Activated CD4-positive, CD25-positive, alpha-beta regulatory T cell treated with anti-CD3 and anti-CD28 coated beads, Interleukin-2, amount 50 U/mL, for 16 hours (primary cell): Measurements from ENCODE around the gene SRGAP1.

Experiments
- DNase-seq: peaks from one replicate; pipeline ENCODE4 v3.0.0-alpha.2; 2020; ENCODE audit warnings: low read depth, low spot score

SRGAP1 gene

DNA sequence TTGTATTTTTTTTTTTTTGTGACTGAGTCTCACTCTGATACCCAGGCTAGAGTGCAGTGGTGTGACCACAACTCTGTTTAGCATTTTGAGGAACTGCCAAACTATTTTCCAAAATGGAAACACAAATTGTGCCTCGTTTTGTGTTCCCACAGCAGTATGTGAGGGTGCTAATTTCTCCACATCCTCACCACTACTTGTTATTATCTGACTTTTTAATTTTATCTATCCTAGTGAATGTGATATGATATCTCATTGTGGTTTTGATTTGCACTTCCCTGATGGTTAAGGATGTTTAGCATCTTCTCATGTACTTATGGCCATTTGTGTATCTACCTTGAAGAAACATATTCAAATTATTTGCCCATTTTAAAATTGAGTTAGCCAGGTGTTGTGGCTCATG lies 62.4 kb downstream of the SRGAP1 start:
- DNase-seq: no peak

DNA sequence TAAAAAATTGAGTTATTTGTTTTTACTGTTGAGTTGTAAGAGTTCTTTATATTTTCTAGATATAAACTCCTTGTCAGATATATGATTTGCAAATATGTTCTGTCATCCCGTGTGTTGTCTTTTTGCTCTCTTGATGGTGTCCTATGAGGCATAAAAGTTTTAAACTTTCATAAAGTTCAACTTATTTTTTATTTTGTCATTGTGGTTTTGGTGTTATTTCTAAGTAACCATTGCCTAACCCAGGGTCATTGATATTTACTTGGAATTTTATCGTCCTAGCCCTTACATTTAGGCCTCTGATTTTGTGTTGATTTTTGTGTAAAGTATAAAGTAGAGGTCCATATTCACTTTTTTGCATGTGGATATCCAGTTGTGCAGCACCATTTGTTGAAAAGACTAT lies 63.1 kb downstream of the SRGAP1 start:
- DNase-seq: no peak

DNA sequence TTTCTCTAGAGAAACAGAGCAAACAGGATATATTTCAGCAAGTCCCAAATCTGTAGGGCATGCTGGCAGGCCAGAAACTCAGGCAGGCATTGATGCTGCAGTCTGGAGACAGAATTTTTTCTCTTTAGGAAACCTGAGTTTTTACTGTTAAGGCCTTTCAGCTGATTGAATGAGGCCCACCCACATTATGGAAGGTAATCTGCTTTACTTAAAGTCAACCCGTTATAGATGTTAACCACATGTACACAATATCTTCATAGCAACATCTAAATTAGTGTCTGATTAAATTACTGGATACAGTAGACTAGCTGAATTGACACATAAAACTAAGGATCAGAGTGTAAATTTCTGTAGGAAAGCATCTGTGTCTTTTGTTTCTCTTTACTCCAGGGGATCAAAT lies 65.2 kb downstream of the SRGAP1 start:
- no peak for DNase-seq

DNA sequence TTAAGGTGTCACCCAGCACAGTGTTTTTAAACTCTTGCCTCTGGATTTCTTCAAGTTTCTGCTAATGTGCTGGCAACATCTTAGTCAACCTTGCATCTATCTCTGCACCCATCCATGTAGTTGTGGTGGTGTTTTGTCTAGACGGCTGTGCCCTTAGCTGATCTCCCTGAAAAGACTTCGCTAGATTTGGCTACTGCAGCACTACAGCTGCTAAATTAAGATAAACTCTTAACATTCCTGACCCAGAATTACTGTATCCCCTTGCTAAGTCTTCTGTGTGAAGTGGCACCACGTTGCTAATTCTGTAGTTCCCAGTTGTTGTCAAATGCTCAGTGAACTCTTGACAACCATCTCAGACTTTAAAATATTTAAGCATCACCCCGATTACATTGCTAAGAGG lies 66.8 kb downstream of the SRGAP1 start:
- no peak for DNase-seq

DNA sequence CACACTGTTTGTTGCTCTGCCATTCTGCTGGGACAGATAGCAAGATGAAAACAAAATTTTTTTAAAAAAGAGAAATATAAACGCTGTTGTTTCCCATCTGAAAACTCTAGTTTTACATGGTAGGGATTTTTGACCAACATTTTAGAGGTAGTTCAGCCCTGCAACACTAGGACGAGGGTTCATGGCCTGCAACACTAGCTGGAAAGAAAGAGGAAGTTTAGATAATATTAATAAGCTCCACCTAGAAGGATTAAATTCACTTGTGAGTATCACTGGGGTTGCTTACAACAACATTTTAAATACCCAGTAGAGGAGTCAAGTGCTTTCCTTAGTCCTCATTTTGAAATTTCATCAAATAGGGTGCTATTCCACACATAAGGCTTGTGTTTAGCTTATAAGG lies 68.2 kb downstream of the SRGAP1 start:
- no peak for DNase-seq

DNA sequence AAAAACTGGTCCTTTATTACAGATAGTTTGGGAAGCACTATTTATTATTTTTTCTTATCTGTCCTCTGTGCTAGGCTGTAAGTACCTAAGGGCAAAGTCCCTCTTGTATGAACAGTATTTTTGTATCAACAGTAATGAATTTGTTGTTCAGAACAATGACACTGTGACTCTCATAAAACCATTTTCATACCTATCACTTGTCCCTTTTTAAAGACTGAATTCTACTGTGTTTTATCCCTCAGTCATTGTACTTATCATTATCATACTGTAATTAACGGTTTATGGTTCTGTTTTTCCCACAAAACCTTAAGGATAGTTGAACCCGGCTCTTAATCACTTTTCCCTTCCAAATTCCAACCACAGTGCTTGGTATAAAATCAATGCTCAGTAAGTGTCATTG lies 69.4 kb downstream of the SRGAP1 start:
- no peak for DNase-seq

DNA sequence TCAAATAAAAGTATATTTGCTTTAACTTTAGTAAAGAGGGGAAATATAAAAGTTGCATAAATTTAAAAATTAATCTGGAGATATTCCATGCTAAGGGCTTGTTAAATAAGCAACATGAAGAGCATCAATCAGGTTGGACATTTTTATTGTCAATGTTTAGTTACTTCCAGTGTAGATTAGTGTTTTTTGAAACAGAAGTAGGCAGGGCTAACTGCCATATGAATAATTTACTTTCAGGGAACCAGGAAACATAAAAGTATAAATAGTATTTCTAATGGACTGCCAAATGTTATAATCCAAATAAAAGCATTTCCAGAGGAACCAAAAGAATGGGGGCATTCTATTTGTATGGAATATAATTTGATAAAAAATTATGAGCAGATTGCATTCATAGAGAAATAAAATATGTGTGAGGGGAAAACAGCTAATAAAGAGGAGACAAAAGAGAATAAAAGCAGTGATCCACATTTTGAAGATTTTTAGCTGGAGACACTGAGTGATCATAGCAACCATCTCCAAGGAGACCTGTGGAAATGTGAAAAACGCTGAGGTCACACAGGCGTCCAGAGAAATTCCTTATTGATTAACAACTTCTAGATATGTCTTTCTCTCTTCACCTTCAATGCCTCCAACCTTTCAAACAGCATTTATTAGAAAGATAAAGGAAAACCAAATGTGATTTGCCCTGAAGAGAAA lies 70.8 kb downstream of the SRGAP1 start:
- DNase-seq: no peak

DNA sequence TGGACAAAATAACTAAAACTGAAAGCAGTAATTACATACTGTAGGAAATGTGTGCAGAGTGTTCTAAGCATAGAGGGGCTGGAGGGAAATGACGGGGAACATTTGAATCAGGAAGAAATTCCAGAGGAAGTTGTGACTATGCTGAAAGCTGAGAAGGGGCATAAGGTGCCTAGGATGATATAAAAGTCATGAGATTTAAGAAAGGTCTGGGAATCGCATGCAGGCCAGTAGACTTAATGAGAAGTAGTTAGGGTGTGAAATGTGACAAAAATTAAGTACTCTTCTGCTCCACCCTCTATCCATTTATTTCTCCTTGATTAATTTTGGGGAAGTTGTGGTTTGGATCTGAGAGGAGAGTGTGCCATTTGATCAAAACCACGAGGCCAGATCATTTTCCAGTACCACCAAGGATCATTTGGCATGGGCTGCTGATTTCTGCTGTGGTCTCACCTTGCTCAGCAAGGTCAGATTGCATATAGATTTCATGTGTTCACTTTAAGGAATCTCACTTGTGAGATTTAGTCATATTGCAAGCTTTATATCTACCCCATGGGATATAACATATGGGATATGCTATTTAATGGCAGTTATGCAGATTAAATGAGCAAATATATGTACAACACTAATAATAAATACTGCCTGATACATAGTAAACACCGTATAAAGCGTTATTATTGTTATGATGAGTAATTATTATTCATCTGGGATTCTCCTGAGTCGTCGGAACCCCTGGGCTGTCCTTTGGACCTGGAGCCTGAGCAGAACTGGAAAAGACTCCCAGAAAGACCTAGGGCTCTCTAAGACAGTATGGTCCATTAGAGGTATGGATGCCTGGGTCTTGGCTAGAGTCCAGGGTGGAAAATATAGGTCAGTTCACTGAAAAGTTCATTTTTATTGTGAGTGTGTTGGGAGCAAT lies 72.3 kb downstream of the SRGAP1 start:
- DNase-seq: no peak

DNA sequence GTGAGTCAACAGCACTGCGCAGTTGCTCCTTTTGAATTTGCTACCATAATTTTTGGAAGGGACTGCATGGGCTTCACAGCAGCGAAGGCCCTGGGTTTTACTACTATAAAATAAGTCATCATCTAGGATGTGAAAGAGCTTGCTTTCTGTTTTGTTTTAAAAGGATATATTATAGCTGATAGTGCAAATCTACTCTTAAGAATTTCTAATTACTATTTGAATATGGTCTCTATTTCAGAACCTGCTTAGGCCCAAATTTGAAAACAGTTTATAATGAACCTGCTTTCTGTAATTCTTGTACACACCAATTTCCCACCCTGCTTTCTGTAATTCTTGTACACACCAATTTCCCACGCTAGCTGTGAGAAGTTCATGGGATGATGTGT lies 73.0 kb downstream of the SRGAP1 start:
- DNase-seq: no peak

DNA sequence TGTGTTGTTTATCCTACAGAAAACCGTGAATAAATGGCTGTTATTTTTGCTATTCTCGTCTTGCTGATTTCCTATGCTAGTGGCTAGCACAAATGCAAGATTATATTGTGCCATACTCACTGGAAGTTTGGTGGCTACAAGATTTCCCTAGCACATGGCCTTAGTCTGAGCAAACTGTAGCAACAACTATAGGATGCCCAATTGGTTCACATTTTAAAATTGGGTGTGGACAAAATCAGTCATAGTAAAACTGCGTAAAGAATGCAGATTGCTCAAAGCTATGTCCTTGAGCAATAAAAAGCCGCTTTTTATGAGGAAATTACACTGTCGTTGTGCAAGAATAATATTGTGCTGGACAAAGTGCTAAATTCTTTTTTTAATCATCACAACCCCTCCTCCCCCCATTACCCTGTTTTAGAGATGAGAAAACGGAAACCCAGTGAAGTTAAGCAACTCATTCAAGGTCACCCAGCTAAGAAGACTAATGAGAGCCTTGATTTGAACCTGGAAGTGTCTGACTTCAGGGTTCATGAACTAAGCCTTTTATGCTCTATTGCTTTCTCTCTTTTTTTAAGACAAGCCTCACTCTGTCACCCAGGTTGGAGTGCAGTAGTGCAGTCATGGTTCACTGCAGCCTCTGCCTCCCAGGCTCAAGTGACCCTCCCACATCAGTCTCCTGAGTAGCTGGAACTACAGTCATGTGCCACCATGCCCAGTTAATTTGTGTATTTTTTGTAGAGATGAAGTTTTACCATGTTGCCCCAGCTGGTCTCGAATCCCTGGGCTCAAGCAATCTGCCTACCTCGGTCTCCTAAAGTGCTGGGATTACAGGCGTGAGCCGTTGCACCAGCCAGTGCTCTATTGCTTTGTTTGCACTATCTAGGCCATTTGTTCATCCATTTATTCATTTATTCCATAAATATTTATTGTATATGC lies 73.6 kb downstream of the SRGAP1 start:
- no peak for DNase-seq

DNA sequence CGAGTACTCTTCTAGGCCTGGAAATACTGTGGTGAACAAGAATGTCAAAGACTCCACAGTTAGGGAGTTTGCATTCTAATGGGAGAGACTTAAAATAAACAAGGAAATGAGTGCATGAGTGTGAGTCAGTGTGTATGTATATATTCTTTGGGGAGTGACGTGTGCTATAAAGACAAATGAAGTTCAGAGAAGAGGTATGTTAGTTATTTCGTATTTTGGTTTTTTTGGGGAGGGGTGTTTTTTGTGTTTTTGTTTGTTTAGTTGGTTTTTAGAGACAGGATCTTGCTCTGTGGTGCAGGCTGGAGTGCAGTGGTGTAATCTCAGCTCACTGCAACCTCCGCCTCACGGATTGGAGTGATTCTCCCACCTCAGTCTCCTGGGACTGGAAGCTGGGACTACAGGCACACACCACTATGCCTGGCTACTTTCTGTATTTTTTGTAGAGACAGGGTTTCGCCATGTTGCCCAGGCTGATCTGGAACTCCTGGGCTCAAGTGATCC lies 74.3 kb downstream of the SRGAP1 start:
- DNase-seq: no peak

DNA sequence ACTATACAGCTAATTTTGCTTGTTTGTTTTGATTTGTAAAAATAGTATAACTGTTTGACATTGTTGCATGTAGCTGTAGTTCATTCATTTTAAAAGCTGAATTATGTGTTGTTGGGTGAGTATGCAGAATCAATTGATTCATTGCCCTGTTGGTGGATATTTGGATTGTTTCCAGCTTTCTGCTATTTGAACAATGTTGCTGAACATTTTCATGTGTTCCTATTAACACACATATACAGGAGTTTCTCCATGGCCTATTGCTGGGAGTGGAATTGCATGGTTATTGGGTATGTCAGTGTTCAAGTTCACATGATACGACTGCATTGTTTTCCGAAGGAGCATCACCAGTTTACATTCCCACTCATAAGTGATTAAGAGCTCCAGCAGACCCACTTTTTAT lies 75.3 kb downstream of the SRGAP1 start:
- DNase-seq: no peak

DNA sequence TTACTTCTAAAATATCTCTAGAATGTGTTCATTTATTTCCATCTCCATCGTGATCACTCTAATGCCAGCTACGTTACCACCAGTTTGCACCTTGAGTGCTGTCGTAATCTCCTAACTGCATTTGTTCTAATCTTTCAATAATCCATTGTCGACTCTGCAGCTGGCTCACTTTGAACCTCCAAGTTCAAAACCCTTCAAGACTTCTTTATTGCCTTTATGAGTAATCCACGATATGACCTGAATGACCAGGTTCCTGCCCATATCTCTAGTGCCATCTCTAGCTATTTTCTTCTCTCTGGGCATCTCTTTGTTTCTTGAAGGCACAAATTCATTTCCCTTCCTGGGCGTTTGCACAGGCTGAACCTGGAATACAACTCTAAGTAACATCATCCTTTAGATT lies 76.7 kb downstream of the SRGAP1 start:
- no peak for DNase-seq

DNA sequence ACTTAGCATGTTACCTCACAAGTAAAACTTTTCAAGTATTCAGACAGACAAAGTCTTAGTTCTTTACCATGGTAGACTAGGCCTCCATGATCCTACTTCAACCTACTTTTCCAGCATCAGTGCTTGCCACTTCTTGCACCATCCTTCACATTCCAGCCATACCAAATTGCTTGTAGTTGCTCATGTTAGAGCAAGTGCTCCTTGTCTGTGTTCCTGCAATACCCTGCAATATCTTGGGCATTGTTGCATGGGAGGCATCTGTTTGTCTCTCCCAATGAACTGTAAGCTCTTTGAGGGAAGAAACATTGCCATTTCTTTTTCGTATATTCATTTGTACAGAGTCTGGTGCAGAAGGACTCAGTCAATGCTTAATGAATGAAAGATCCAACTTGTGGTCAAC lies 78.0 kb downstream of the SRGAP1 start:
- no peak for DNase-seq

DNA sequence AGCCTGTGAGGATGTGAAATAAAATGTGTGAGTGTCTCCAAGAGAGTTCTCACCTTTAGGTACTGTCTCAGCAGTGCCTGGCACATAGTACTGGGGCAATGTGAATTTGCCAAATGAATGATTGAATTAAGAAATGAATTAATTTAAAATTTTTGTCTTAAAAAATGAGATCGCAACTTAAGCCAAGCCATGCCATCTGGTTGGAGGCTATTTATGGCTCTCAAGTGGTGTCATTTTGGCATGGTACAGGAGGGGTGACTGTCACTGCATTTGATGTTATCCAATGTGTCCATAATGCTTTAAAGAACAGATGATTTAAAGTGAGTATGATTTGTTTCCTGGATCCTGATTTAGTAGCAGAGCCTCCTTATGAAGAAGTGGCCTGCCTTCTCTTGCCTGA lies 80.3 kb downstream of the SRGAP1 start:
- DNase-seq: no peak

DNA sequence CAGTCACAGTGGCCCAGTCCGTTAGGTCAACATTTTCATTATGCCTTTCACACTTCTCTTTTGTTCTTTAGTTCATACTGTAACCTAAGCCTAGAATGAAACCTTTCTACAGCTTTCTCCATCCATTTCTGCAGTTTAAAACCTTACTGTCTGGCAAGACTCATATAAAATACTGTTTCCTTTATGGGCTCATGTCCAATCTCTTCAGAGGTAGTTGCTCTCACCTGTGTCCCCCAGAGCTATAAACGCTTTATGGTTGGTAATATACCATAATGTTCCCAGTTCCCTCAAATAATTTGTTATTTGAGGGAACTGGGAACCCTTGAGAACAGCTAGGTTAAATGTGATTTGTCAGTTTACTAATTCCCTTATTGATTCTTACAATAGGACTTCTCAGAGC lies 83.0 kb downstream of the SRGAP1 start:
- DNase-seq: no peak

DNA sequence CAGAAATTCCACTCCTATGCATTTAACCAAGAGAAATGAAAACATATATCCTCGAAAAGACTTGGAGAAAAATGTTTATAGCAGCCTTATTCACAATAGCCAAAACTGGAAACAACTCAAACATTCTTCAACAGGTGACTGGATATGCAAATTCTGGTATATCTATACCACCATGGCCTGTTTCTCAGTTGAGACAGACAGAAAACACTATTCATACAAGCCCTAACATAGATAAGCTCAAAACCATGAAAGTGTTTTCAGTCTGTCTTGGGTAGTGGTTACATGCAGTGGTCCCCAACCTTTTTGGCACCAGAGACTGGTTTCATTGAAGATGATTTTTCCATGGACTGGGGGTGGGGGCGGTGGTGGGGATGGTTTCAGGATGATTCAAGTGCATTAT lies 83.8 kb downstream of the SRGAP1 start:
- no peak for DNase-seq

DNA sequence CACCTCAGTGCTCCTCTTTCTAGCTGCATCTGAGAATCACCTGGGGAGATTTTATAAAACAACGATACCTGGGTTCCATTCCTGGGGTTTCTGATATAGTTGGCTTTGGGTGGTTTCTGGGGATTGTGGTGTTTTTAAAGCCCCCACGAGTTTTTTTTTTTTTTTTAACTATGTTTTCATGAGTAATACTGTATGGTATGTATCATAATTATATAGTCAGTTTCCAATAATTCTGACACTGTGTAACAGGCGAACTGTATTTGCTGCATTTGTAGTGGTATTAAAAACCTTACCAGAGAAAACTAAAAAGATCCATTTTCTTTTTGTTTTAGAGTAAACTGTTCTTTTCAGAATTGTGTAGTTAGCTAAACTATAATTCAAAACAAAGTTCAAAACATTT lies 84.9 kb downstream of the SRGAP1 start:
- no peak for DNase-seq

DNA sequence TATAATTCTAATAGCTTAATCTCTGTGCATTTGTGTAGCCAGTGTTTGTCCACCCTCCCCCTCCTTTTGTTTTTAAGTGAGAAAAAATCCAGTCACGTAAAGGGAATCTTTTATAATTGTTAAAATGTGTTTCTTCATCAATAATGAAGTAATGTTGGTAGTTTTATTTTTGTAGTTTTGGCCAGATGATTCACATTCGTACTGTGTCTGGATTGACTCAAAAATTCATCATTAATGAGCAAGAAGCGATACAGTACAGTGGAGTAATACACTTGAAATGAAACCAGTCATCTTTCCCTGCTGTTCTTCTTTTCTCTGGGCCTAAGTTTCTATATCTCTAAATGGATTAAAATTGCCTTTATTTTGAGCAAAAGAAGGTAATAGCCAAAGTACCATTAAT lies 86.5 kb downstream of the SRGAP1 start:
- no peak for DNase-seq

DNA sequence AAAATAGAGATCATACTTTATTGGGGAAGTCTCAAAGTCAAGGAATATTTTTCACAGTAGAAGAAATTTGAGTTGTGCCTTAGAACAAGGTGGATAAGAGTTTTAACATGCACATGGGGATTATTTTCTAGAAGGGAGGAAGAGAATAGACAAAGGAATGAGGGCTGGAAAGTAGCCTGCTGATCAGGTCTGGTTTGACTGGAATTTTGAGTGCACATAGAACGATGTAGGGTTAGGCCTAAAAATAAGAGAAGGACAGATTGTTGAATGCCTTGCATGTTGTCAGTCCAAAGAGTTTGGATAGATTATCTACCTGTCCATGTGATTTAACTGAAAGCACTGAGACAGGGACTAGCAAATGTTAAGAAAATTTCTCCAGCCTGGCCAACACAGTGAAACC lies 87.2 kb downstream of the SRGAP1 start:
- no peak for DNase-seq

DNA sequence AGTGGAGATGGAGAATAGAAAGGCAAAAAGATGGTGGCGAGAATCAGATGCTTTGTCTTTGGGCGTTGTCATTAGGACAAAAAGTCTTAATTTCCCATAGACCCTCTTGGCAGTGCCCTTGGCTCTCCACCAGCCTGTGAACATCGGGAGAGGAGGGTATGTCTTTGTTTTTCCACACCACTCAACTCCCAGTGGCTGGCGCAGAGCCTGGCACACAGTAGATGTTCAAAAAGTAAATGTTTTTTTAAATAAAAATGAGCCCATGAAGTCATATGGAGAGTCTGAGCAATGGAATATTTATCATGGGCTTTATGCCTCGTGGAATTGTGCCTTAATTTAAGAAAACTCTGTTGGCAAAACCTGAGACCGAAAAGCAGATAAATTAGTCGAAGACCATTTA lies 90.4 kb downstream of the SRGAP1 start:
- no peak for DNase-seq

DNA sequence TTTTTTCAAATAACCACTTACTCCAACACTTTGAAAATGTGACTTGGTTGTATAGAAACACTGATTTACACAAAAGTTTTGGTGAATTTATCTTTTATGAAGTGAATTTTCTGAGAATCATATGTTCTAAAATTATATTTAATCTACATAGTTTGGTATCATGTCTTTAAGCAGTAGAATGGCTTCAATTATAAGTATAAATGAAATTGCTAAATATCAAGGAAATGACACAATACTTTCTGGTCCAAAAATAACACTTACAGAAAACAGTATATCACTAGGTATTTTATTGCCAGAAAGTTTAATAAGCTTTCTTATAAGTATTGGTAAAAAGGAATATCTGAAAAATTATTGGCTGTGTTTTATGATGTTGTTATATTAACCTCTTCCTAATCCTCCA lies 90.9 kb downstream of the SRGAP1 start:
- no peak for DNase-seq
